Panc1 (cell line): ENCODE results near the gene SLC25A41. TPM values are rescaled to one million over a fixed set of nuclear protein-coding genes. Genes with fewer than 3 reads are reported as not detected.

Experiments
- ATAC-seq: fragments of 200-7000 bp; cut with Tn5 transposase; 2 replicates; pipeline ENCODE4 v1.9.1; 2020; ENCODE audit warnings: mild to moderate bottlenecking, moderate library complexity
- BruUV-seq: library from RNA; stranded (reverse); fragments of 400-500 nt; replicated peaks from 2 replicates; lab custom pipeline; 2021; lab: Mats Ljungman, UMichigan
- CTCF ChIA-PET: fragments of 300-600 bp; sonication (Branson Sonifier 250); formaldehyde crosslinking; loops from one replicate; lab custom pipeline; 2022; ENCODE audit warnings: antibody characterized with exemption; lab: Charles Lee
- POLR2A ChIA-PET: fragments of 300-600 bp; sonication (Branson Sonifier 250); formaldehyde crosslinking; loops from one replicate; lab custom pipeline; 2022; ENCODE audit warnings: antibody characterized with exemption; lab: Charles Lee
- DNase-seq: peaks from one replicate; pipeline ENCODE4 v3.0.0-alpha.2; 2010; ENCODE audit warnings: low read depth, low spot score
- H3K27ac ChIP-seq: 2 replicates; pipeline ENCODE4 v1.5.1; 2011; ENCODE audit warnings: mild to moderate bottlenecking, low read length, inconsistent platforms
- H3K27me3 ChIP-seq: fragments of 200-500 bp; sonication (Bioruptor generic); 2 replicates; pipeline ENCODE4 v1.6.0; 2014; ENCODE audit warnings: low read length, inconsistent platforms; ENCODE audit not compliant: control insufficient read depth, insufficient read depth
- H3K36me3 ChIP-seq: fragments of 200-500 bp; sonication (Bioruptor generic); 2 replicates; pipeline ENCODE4 v1.5.1; 2014; ENCODE audit warnings: inconsistent platforms, mild to moderate bottlenecking, low read length, moderate library complexity; ENCODE audit not compliant: control insufficient read depth, insufficient read depth
- H3K4me1 ChIP-seq: 2 replicates; pipeline ENCODE4 v1.5.1; 2011; ENCODE audit warnings: inconsistent platforms, mild to moderate bottlenecking, low read length, moderate library complexity; ENCODE audit not compliant: control insufficient read depth, insufficient read depth
- H3K4me3 ChIP-seq, 2 experiments: 2 replicates each; pipeline ENCODE4 v1.5.1; 2011 to 2012; ENCODE audit warnings: low read depth in 2 of 2, low read length in 2 of 2, mild to moderate bottlenecking in 2 of 2, inconsistent platforms in 1 of 2, moderate library complexity in 1 of 2
- H3K9me3 ChIP-seq: fragments of 200-500 bp; sonication (Bioruptor generic); 2 replicates; pipeline ENCODE4 v1.5.1; 2014; ENCODE audit warnings: low read depth, mild to moderate bottlenecking, inconsistent platforms, low read length, moderate library complexity; ENCODE audit not compliant: control insufficient read depth, insufficient read depth
- POLR2AphosphoS5 ChIP-seq: IDR thresholded peaks from 2 replicates; pipeline ENCODE4 v1.6.1; 2012; ENCODE audit warnings: mild to moderate bottlenecking, low read depth, low read length, moderate library complexity
- REST ChIP-seq, 2 experiments: IDR thresholded peaks; 2 replicates each; pipeline ENCODE4 v1.6.1; 2011 to 2012; ENCODE audit warnings: low read depth in 2 of 2, control low read depth in 1 of 2, low read length in 1 of 2, mild to moderate bottlenecking in 1 of 2, moderate library complexity in 1 of 2; ENCODE audit not compliant: insufficient read depth in 1 of 2
- SIN3A ChIP-seq: IDR thresholded peaks from 2 replicates; pipeline ENCODE4 v1.6.1; 2012; ENCODE audit warnings: low read depth, mild to moderate bottlenecking, low read length, moderate library complexity, borderline replicate concordance; ENCODE audit not compliant: insufficient read depth
- TCF7L2 ChIP-seq: IDR thresholded peaks from 2 replicates; pipeline ENCODE4 v1.6.1; 2011; ENCODE audit warnings: mild to moderate bottlenecking, low read depth, low read length, inconsistent platforms
- in situ Hi-C: cut with HindIII; loops from 2 replicates; pipeline ENCODE4 v1.10.0; 2016; ENCODE audit warnings: low sequenced_read_pairs, low pct_unique_long_range_greater_than_20kb
- intact Hi-C: fragments of 100-400 bp; cut with micrococcal nuclease; formaldehyde crosslinking; loops from one replicate; pipeline ENCODE4 v1.10.0; 2022; ENCODE audit not compliant: unreplicated experiment
- total RNA-seq: library from RNA; stranded (reverse); gene quantifications from one replicate; pipeline ENCODE4 v1.2.1, GENCODE V29; 2021; ENCODE audit not compliant: unreplicated experiment
- TF ChIP-seq, protein P1 (sequence below): fragments of 450-650 bp; IDR thresholded peaks from 2 replicates; pipeline ENCODE4 v1.5.1; 2017; ENCODE audit warnings: mild to moderate bottlenecking

The SLC25A41 gene
- total RNA-seq, 1 experiment from 2014 or later, result 0.21 TPM

GRCh38 chr19:6476896-6477431 lies 43.4 kb upstream of the SLC25A41 start:
- no TSS peak for BruUV-seq
- Histone ChIP-seq H3K27me3 (no peaks in the 10 kb centered on the region), H3K36me3 (no peaks in the 10 kb centered on the region), H3K4me3 (peak overlapping the region; percentile 33 to 58), H3K4me1 (no peaks in the 10 kb centered on the region), H3K9me3 (no peaks in the 10 kb centered on the region), H3K27ac (no peak overlapping the region; the same call in 1 of the 2 replicates)
- ChIA-PET CTCF (no interaction called here), POLR2A (interaction anchor here (0.6 kb wide), 1 partner anchor 20 kb away, joined by 5 read pairs; no protein-coding TSS in a partner anchor)
- intact Hi-C loops, result no loop called here
- no peak for ATAC-seq
- DNase-seq, result no peak
- in situ Hi-C loops, result no loop called here
- TF ChIP-seq POLR2AphosphoS5 (no peak), TCF7L2 (no peak), SIN3A (no peak), REST (IDR thresholded peaks at IDR 0.05; ENCODE audit: insufficient read depth in 1 of 2, low read depth in 2 of 2, low read length in 1 of 2) (no peak)
- TF ChIP-seq, protein P1, sequence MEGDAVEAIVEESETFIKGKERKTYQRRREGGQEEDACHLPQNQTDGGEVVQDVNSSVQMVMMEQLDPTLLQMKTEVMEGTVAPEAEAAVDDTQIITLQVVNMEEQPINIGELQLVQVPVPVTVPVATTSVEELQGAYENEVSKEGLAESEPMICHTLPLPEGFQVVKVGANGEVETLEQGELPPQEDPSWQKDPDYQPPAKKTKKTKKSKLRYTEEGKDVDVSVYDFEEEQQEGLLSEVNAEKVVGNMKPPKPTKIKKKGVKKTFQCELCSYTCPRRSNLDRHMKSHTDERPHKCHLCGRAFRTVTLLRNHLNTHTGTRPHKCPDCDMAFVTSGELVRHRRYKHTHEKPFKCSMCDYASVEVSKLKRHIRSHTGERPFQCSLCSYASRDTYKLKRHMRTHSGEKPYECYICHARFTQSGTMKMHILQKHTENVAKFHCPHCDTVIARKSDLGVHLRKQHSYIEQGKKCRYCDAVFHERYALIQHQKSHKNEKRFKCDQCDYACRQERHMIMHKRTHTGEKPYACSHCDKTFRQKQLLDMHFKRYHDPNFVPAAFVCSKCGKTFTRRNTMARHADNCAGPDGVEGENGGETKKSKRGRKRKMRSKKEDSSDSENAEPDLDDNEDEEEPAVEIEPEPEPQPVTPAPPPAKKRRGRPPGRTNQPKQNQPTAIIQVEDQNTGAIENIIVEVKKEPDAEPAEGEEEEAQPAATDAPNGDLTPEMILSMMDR, result no peak

GRCh38 chr19:6476155-6476895 lies 42.8 kb upstream of the SLC25A41 start:
- no peaks in the 10 kb centered on the region for H3K36me3 ChIP-seq
- no peak overlapping the region; the same call in 1 of the 2 replicates for H3K27ac ChIP-seq
- ChIA-PET CTCF (interaction anchor here (0.6 kb wide), 1 partner anchor 51 kb away, joined by 3 read pairs; the partner anchor contains the start of gene KHSRP), POLR2A (interaction anchor here (0.6 kb wide), 1 partner anchor 20 kb away, joined by 5 read pairs; no protein-coding TSS in a partner anchor)
- H3K9me3 ChIP-seq, result no peaks in the 10 kb centered on the region
- in situ Hi-C loops (no loop called here), intact Hi-C loops (no loop called here)
- H3K4me3 ChIP-seq, result peak overlapping the region; percentile 33 to 58
- peak; percentile 51 for DNase-seq
- TF ChIP-seq REST (IDR thresholded peaks at IDR 0.05; ENCODE audit: insufficient read depth in 1 of 2, low read depth in 2 of 2, low read length in 1 of 2), result no peak
- TF ChIP-seq SIN3A, result no peak
- TF ChIP-seq, protein P1, result no peak
- no peak for TF ChIP-seq POLR2AphosphoS5
- no peak for TF ChIP-seq TCF7L2
- no TSS peak for BruUV-seq
- no peaks in the 10 kb centered on the region for H3K4me1 ChIP-seq
- no peaks in the 10 kb centered on the region for H3K27me3 ChIP-seq
- ATAC-seq, result peak; percentile 85
